NB4 (cell line): Measurements from ENCODE around the gene REEP1.

Experiments
- DNase-seq: peaks from one replicate; pipeline ENCODE4 v3.0.0; 2010; ENCODE audit warnings: low read depth
- H3K4me3 ChIP-seq: one replicate; pipeline ENCODE4 v1.5.1; 2011; ENCODE audit warnings: mild to moderate bottlenecking, low read depth, low read length, moderate library complexity
- CTCF ChIP-seq: IDR thresholded peaks from one replicate; pipeline ENCODE4 v1.5.1; 2012; ENCODE audit warnings: low read depth, low read length
- MAX ChIP-seq: IDR thresholded peaks from 2 replicates; pipeline ENCODE4 v1.6.1; 2011; ENCODE audit warnings: low read depth, low read length
- MYC ChIP-seq: IDR thresholded peaks from 2 replicates; pipeline ENCODE4 v1.6.1; 2011; ENCODE audit warnings: low read depth, low read length
- POLR2A ChIP-seq: IDR thresholded peaks from 2 replicates; pipeline ENCODE4 v1.6.1; 2011; ENCODE audit warnings: mild to moderate bottlenecking; ENCODE audit not compliant: insufficient read length; ENCODE audit errors: extremely low read depth

The REEP1 gene

DNA sequence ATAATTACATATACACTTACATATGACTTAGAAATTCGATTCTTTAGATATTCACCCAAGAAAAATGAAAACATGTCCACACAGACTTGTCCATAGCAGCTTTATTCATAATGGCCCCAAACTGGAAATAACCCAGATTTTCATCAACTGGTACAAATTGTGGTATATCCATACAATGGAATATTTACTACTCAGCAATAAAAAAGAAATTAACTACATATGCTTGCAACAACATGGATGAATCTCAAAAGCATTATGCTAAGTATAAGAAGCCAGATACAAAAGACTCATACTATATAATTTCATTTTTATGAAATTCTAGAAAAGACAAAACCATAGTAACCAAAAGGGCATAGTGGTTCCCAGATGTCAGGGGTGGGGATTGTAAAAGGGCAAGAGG, 5.1 kb upstream of the REEP1 start:
- TF ChIP-seq CTCF (no peak), MAX (no peak), MYC (no peak), POLR2A (no peak)
- no peak overlapping the region for H3K4me3 ChIP-seq
- no peak for DNase-seq

GRCh38 chr2:86341470-86341869, 4.0 kb upstream of the REEP1 start:
- no peak for TF ChIP-seq MYC
- no peak overlapping the region for H3K4me3 ChIP-seq
- DNase-seq = no peak

GRCh38 chr2:86338778-86339295, 1.4 kb upstream of the REEP1 start:
- no peak overlapping the region for H3K4me3 ChIP-seq
- TF ChIP-seq MYC (no peak), POLR2A (no peak), MAX (no peak), CTCF (no peak)
- no peak for DNase-seq

- TF ChIP-seq POLR2A (no peak), MYC (no peak), CTCF (no peak), MAX (no peak)
- no peak overlapping the region for H3K4me3 ChIP-seq
- DNase-seq = no peak
These were observed 667 bp downstream of the REEP1 start for GRCh38 chr2:86336675-86337243.

DNA sequence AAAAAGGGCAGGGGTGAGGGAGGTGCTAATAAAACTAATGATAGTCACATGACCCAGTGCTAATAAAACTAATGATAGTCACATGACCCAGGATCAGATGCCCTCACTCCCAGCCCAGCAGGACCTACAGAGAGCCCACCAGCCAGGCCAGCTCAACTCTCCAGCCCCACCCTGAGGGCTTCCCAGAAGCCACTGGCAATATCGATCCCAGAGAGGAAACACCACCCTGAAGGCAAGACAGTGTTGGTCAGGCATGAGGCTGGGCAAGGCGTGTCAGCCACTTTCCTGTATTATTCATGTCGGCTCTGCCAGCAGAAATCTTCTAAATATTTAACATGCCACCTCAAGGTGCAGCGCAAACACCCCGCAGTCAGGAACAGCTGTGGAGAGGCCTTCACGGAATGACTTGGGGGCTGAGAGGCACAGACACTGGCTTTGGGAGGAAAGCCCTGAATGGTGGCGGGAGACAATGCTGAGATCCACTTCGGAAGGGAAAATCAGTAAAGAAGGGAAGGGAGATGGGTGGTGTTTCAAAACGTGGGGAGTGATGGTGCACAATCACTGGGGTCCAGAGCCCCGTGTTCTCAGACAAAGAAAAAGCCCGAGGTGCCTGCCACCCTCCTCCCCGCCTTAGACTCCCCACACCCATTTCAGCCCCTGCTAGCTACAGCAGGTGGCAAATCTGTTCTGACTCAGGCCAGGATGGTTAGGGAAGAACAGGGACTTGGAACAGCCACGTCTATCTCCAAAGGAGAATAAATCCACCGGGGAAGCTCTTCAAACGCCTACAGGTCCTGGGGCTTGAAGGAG, 1.4 kb downstream of the REEP1 start:
- no peak overlapping the region for H3K4me3 ChIP-seq
- DNase-seq = no peak
- TF ChIP-seq CTCF (no peak), MAX (no peak), MYC (no peak), POLR2A (no peak)

- no peak overlapping the region for H3K4me3 ChIP-seq
- DNase-seq = no peak
- TF ChIP-seq POLR2A (no peak), MYC (no peak), CTCF (no peak), MAX (no peak)
These were observed 4.0 kb downstream of the REEP1 start for GRCh38 chr2:86333378-86333777.
